Limb (tissue), 2 donors: ENCODE measurements around the gene RFC1.
"Not testable (repeated sequence)": the region's sequence is repeated elsewhere in the genome, so short reads cannot be mapped to it uniquely, and the experiment has no call there.

Experiments
- DNase-seq, 2 donors: peaks; one replicate each; pipeline ENCODE4 v3.0.0-alpha.2; 2016; ENCODE audit errors: extremely low spot score in 2 of 2

Gene RFC1, protein sequence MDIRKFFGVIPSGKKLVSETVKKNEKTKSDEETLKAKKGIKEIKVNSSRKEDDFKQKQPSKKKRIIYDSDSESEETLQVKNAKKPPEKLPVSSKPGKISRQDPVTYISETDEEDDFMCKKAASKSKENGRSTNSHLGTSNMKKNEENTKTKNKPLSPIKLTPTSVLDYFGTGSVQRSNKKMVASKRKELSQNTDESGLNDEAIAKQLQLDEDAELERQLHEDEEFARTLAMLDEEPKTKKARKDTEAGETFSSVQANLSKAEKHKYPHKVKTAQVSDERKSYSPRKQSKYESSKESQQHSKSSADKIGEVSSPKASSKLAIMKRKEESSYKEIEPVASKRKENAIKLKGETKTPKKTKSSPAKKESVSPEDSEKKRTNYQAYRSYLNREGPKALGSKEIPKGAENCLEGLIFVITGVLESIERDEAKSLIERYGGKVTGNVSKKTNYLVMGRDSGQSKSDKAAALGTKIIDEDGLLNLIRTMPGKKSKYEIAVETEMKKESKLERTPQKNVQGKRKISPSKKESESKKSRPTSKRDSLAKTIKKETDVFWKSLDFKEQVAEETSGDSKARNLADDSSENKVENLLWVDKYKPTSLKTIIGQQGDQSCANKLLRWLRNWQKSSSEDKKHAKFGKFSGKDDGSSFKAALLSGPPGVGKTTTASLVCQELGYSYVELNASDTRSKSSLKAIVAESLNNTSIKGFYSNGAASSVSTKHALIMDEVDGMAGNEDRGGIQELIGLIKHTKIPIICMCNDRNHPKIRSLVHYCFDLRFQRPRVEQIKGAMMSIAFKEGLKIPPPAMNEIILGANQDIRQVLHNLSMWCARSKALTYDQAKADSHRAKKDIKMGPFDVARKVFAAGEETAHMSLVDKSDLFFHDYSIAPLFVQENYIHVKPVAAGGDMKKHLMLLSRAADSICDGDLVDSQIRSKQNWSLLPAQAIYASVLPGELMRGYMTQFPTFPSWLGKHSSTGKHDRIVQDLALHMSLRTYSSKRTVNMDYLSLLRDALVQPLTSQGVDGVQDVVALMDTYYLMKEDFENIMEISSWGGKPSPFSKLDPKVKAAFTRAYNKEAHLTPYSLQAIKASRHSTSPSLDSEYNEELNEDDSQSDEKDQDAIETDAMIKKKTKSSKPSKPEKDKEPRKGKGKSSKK

DNA sequence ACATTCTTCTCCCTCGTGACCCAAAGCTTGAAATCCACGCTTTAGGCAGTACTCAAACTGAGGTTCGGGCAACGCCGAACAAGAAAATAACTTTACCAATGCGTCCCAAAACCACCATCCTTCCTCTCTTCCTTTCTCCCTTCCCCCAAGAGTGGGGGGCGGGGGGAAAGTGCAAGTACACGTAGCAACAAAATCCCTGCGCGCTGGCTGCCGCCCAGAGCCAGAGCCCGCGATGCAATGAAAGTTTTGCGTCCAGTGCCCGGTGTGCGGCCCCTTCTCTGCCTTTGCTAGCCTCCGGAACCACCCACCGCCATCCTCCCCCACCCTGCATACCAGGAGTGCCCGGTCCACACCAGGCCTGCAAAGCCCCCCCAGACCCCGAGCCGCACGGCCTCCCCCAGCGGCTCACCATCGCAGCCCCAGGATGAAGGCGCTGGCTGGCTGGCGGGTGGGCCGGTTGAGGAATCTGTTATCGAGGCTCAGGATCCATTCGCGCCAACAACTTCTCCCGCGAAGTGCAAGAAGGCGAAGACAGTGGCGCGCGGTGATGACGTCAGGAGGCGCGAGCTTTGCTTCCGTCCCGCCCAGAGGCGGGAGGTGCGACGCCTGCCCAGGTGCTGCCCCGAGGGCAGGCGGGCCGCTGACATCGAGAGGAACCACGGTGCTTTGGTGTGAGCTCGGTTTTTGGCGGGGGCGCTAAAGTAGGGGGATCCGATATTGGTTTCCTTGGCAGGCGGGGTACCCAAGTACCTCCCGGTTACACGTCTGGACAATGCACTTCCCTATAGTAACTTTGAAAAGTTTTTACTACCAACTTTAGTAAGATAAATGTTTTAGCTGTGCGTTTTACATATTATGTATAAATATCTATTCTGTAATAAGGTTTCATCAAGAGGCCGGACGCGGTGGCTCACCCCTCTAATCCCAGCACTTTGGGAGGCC is at the start of gene RFC1:
Gene RFC1 (minus strand): TSS at position 533 of the 942 bp plus-strand sequence. CDS start 121 bp downstream, at position 412.
- DNase-seq = peak; percentile 92 to 95

DNA sequence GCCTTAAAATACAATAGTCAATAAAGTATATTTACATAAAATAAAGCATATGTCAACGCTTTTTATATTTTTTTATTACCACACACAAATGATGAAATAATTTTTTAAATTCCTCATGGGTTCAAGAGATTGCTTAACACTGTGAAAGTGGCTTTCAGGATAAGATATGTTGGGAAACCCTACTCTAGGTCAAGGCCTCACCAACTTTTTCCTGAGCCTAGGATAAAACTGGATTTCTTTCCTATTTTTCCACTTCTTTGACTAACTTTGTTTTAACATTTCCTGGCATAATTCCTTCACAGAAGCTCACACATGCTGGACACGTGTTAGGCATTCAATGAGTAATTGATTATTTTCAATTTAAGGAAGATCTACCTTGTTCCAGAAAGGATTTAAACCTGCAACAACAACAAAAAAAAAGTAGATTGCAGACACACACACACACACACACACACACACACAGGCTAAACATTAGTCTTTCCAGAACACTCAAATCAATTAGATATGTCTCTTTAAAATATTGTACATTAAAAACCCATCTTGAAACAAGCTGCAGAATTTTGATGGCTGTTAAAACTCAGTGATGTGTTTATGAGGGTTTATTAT is 49.6 kb upstream of the RFC1 start:
- no peak for DNase-seq

DNA sequence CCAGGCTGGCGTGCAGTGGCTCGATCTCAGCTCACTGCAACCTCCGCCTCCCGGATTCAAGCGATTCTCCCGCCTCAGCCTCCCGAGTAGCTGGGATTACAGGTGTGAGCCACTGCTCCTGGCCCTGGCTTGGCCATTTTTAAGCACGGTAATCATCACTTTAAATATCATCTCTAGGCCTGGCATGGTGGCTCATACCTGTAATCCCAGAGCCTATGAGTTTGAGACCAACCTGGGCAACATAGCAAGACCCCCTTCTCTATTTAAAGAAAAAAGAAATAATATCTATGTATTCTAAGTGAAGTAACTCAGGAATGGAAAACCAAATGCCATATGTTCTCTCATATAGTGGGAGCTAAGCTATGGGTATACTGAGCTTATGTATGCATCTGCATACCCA is 45.4 kb upstream of the RFC1 start:
- not testable (repeated sequence) for DNase-seq

DNA sequence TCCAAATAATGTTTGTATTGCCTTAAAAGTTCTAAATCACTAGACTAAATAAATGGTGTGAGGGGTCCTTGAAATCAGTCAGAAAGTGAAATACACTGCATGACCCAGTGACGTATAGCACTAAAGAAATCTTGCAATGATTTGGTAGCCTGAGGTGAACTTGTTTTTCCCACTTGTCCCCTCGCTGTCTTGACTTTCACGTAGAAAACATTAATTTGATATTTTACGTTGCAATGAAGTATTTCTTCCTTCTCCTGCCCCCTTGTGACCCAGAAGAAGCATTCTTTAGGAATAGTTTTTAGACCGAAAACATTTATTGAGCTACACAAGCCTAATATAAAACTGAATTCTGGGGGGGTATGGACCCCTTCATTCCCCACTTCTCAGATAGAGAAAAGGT is 44.3 kb upstream of the RFC1 start:
- DNase-seq = no peak

DNA sequence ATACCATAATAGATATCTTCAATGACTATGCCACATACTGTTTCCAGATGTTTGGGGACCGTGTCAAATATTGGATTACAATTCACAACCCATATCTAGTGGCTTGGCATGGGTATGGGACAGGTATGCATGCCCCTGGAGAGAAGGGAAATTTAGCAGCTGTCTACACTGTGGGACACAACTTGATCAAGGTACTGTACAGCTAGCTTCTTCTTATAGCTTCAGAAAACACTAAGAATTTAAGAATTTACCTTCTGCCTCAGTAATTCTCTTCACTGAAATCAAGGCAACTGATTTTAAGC is 41.4 kb upstream of the RFC1 start:
- no peak for DNase-seq

DNA sequence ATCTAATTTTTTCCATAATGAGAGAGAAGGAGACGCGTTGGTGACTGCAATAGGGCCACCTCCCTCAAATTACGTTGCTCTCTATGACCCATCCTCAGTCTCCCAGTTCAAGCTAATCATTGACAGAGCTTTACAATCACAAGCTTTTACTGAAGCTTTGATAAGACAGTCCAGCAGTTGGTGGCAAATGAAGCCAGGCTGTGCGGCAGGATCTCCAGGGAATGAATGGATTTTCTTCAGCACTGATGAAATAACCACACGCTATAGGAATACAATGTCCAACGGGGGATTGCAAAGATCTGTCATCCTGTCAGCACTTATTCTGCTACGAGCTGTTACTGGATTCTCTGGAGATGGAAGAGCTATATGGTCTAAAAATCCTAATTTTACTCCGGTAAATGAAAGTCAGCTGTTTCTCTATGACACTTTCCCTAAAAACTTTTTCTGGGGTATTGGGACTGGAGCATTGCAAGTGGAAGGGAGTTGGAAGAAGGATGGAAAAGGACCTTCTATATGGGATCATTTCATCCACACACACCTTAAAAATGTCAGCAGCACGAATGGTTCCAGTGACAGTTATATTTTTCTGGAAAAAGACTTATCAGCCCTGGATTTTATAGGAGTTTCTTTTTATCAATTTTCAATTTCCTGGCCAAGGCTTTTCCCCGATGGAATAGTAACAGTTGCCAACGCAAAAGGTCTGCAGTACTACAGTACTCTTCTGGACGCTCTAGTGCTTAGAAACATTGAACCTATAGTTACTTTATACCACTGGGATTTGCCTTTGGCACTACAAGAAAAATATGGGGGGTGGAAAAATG is 40.8 kb upstream of the RFC1 start, which contains the start of gene KLB:
Gene KLB (plus strand): TSS at position 168 of the 821 bp plus-strand sequence. CDS start 20 bp downstream, at position 188.
- DNase-seq = no peak

DNA sequence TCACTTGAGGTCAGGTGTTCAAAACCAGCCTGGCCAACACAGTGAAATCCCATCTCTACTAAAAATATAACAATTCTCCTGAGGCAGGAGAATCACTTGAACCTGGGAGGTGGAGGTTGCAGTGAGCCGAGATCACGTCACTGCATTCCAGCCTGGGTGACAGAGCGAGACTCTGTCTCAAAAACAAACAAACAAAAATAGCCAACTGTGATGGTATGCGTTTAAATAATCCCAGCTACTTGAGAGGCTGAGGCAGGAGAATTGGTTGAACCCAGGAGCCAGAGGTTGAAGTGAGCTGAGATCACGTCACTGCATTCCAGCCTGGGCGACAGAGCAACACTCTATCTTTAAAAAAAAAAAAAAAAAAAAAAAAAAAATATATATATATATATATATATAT is 35.5 kb upstream of the RFC1 start:
- DNase-seq = not testable (repeated sequence)

DNA sequence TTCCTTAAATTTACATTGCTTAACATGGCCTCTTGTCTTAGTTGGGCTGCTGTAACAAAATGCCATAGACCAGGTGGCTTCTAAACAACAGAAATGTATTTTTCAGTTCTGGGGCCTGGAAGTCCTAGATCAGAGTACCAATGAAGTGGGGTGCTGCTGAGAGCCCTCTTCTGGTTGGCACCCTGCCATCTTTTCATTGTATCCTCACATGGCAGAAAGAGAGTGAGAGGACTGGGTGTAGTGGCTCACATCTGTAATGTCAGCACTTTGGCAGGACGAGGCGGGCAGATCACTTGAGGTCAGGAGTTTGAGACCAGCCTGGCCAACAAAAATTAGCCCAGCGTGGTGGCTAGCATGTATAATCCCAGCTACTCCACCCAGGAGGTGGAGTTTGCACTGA is 28.5 kb upstream of the RFC1 start:
- no peak for DNase-seq

DNA sequence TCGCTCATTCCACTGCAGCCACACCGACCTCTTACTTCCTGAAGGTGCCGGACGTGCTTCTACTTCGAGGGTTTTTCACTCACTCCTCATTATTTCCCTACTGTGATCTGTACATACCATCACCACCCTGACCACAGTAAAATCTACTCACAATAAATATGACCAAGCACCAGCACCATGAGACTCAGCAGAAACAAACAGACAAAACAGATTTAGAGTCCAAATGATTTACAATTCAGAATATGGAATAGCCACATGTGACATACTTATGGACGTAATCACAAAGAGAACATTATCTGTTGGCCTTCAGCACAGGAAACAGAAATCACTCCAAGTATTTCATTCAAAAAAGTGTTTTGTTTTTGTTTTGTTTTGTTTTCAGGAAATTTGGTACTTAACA is 24.4 kb upstream of the RFC1 start:
- DNase-seq = no peak

DNA sequence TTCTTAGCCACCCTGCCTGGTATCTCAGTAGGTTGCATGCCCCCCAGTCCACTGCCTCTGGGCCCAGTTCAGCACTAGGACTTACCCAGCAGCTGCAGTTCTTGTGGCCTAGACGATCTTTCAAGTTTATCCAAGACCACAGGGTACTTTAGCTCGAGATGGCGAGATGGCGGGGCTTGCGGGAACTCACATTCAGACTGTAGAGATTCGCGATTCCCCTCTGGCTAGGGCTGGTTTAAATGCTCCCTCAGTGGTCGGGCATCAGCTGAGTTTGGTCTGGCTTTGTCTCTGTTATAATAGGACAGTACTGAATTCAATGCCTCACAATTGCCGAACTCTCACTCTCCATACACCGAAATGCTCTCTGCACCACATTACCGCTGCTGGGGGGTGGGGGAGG is 18.4 kb upstream of the RFC1 start:
- no peak for DNase-seq

DNA sequence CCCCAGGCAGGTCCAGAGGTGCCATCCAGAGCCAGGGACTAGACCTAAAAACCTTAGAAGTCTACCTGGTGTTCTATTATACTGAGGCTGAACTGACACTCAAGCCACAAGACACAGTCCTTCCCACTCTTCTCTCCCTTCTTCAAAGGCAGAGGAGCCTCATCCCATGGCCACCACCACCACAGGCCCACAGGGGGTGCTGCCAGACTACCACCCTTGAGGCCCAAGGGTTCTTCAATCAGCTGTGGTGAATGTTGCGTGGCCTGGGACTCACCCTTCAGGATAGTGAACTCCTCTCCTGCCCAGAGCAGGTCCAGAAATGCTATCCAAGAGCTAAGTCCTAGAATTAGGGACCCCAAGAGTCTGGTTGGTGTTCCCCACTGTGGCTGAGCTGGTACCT is 17.5 kb upstream of the RFC1 start:
- no peak for DNase-seq

DNA sequence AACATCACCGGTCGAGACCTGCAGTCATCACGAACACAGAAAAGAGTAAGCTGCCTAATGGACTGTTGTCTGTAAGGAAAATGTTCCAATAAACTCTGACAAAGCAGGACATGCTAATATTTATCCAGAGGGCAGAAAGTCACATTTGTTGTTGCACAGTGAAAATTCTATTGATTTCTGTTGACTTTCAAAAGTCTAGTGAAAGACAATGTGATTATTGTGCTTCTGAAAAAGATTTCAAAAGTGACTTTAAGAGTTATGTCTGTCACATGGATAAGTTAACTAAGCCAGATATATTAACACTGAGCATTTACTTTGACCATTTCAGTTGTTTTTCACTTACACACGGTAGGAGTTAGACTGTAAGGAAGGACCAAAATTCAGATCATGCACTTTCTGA is 9.3 kb upstream of the RFC1 start:
- no peak for DNase-seq

DNA sequence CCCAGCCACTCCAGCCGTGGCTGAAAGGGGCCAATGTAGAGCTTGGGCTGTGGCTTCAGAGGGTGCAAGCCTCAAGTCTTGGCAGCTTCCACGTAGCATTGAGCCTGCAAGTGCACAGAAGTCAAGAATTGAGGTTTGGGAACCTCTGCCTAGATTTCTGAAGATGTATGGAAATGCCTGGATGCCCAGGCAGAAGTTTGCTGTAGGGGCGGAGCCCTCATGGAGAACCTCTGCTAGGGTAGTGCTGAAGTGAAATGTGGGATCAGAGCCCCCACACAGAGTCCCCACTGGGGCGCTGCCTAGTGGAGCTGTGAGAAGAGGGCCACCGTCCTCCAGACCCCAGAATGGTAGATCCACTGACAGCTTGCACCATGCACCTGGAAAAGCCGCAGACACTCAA is 5.0 kb upstream of the RFC1 start:
- not testable (repeated sequence) for DNase-seq

DNA sequence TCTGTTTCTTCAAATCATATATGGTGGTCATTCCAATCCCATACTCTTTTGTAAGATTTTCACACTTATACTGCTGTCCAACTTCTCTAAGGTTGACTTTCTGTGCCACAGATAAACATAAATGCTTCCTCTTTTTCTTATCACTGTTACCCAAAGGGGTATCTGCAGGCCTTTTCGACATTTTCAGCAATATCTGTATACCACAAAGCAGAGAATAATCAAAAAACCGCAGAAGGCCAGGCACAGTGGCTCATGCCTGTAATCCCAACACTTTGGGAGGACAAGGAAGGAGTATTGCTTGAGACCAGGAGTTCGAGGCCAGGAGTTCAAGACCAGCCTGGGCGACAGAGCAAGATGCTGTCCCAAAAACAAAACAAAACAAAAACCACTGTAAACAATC is 3.1 kb upstream of the RFC1 start:
- DNase-seq = no peak

DNA sequence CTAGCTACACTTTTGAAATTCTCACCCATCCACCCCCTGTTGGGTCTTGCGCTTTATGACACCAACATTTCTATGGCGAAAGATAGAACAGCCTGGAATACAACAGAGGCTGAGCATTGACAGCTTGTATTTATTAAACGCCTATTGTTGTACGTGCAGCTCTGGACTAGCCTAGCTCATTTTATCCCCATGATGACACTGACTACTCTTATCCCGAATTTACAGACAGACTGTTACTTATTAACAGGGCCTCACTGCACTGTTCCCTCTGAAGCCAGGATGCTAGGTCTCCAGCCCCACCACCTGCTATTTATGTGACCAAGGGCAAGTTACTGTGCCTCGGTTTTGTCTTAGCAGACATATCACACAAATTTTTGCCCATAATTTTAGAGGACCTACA is 1.0 kb upstream of the RFC1 start:
- no peak for DNase-seq

DNA sequence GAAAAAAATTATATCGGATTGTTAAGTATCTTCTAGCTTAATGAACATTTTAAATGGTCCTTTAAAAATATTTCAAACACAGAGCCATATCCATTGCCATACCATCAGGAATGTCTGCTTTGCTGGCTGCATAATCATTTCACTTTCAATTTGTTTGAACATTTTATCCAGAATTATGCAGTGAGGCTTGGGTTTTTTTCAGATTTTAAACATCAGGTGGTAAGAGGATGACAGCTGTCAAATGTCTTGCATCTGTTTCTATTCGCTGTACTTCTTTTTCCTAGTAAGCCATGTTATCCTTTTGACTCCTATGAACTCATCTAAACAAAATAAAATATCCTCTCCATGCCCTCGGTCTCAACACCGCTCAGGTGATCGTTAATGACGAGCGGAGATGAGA is 802 bp downstream of the RFC1 start:
- DNase-seq = no peak

DNA sequence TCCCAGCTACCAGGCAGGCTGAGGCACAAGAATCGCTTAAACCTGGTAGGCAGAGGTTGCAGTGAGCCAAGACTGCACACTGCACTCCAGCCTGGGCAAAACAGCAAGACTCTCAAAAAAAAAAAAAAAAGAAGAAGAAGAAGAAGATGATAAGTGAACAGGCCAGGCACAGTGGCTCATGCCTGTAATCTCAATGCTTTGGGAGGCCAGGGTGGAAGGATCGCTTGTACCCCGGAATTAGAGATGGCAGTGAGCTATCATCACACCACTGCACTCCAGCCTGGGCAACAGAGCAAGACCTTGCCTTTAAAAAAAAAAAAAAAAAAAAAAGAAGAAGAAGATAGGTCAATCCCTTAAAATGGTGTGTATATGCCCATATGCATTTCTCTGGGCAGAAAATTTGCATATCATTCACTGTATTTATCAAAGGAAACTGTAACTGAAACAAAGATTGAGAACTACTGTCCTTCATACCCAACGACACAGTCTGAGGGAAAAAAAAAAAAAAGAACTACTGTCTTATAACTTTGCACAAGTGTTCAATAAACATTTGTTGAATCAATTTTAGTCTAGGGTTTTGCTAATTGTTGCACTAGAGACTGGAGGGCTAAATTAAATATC is 2.3 kb downstream of the RFC1 start:
- no peak for DNase-seq

DNA sequence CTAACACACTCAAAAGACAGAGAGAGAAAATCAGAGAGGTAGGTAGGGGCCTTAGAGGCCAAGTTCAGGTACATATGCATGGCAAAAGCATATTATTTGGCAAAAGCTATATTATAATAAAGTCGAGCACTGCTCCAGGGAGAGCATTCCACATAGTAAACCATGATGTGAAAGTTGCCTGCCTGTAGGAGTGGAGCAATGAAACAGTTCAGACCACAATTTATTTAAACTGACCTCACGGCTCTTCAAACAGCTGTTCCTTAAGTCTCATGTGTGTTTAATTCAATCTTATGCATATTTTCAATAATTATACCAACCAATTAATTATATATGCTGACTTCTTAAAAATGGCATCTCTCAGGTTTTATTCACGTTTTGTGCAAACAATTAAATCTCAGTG is 3.3 kb downstream of the RFC1 start:
- no peak for DNase-seq

DNA sequence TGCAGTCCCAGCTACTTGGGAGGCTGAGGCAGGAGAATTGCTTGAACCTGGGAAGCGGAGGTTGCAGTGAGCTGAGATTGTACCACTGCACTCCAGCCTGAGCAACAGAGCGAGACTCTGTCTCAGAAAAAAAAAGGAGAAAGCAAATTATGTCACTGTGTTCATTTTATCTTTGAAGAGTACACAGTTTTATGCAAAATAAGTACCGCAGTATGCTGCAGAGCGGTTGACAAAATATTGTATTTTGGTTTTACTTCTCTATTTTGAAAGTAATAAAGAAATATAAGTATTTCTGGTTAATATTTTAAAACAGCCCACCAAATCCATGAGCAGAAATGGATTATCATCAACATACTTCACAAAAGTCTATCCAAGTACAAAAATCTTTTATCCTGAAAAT is 5.6 kb downstream of the RFC1 start:
- not testable (repeated sequence) for DNase-seq
